HG03571 (cell line): Measurements from ENCODE around the gene ETNK1.
A peak's percentile ranks its signal among the peaks of the same experiment; 100 is the strongest.
"Not testable (repeated sequence)": the region's sequence is repeated elsewhere in the genome, so short reads cannot be mapped to it uniquely, and the experiment has no call there.

ENCODE experiments used
- ATAC-seq: cut with Tn5 transposase; IDR thresholded peaks from one replicate; pipeline ENCODE4 v1.9.1; 2021; ENCODE audit not compliant: unreplicated experiment

The ETNK1 gene

GRCh38 chr12:22684140-22685118 is 59.5 kb downstream of the ETNK1 start:
- ATAC-seq: no peak

DNA sequence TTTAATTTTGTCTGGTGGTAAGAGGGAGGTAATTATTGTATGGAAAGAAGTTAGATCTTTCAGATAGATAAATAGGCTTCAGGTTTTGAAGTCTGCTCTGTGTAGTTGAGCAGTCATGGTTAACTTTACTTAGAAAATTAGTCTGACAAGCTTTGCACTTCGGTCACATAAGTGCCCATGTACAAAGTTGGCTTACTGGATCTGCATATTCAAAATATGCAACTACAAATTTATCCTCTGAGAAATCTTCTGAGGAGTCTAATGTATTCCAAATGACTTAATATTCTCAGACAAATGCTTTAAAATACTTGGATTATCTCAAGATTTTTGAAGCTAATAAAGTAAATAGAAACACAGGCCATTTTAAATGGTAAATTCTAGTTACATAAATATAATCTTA is 61.2 kb downstream of the ETNK1 start:
- ATAC-seq: no peak

GRCh38 chr12:22687361-22688076 is 62.5 kb downstream of the ETNK1 start:
- ATAC-seq: peak; percentile 66

DNA sequence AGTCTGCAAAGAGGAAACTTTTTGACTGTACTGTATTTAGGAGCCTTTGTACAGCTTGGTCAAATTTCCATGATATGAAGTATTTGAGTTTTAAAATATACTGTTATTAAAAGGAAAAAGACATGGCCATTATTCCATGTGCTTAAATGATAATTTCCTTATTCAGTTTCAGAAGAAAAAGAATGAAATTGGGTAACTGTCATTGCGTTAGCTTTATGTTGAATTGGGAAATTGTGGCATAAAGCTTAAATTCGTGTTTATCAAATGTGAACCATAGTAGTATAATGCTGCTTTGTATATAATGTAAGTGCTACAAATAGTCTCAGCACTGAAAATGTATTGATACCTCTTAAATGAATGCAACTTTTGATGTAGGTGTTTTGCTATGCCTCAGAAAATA is 64.9 kb downstream of the ETNK1 start:
- no peak for ATAC-seq

- no peak for ATAC-seq
Measured at GRCh38 chr12:22691319-22691718, 66.3 kb downstream of the ETNK1 start.

GRCh38 chr12:22692467-22692866 is 67.5 kb downstream of the ETNK1 start:
- not testable (repeated sequence) for ATAC-seq

- no peak for ATAC-seq
Measured at GRCh38 chr12:22692964-22693555, 68.1 kb downstream of the ETNK1 start.

- ATAC-seq: no peak
Measured at GRCh38 chr12:22698576-22698975, 73.6 kb downstream of the ETNK1 start.

GRCh38 chr12:22699705-22700104 is 74.7 kb downstream of the ETNK1 start:
- not testable (repeated sequence) for ATAC-seq

DNA sequence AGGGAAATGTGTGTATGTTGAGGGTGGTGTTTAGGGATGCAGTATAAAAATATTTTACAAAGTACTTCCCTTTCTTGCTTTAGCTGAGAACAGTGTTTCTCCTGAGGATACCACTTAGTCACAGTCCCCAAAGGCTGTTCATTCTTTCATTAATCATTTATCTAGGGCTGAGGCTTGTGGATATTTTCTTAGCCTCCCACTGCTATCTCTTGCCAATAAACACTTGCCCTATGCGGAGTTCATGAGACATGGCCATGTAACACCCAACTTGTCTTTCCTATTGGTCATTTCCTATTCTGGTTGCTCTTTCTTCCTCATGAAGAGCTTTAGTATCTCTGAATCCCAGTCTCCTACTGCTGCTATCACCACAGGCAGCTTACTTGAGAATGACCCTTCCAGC is 75.1 kb downstream of the ETNK1 start:
- ATAC-seq: no peak

DNA sequence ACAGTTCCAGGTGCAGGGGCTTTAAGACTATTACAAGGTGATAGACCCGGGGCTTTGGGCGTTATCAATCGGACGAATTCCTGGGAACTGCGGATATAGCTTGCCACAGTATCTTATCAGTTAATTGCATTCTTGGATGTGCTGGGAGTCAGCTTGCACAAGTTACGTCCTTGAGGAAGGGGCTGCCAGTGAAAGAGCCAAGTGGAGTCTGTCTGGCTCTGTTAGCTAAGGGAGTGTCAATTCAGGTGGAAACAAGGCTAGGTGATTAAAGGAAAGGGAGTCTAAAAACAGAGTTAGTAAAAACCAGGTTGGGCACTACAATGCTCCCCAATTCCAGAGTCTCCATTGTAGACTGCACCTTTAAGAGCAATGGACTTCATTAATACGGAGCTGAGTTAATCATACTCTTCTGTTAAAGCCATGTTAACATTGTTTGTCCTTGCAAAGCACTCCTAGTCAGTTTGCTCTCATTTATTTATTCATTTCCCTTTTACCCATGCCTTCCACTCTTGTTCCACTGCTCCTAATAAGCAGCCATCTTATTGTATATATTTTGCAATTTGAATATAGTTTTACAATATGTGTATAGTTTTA is 76.3 kb downstream of the ETNK1 start:
- not testable (repeated sequence) for ATAC-seq

- ATAC-seq: no peak
Measured at GRCh38 chr12:22702690-22703089, 77.7 kb downstream of the ETNK1 start.

DNA sequence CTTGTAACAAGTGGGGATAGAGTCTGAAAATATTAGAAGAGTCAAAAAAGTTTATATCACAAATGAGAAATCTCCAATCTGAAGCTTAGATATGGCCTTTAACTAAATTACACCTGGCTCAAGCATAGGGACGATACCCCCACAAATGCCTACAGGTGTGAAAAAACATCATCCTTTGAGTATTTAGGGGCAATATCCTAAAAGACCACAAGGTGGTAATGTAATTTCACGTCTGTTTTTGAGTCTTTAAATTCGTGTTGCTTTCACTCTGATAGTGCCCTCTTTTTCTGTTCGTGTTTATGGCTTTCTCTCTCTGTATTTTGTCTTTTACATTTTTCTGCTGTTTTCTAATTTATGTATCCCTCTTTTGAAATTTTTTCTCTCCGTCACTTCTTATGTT is 84.3 kb downstream of the ETNK1 start:
- peak; percentile 65 for ATAC-seq

- ATAC-seq: no peak
Measured at GRCh38 chr12:22712083-22712482, 87.1 kb downstream of the ETNK1 start.

DNA sequence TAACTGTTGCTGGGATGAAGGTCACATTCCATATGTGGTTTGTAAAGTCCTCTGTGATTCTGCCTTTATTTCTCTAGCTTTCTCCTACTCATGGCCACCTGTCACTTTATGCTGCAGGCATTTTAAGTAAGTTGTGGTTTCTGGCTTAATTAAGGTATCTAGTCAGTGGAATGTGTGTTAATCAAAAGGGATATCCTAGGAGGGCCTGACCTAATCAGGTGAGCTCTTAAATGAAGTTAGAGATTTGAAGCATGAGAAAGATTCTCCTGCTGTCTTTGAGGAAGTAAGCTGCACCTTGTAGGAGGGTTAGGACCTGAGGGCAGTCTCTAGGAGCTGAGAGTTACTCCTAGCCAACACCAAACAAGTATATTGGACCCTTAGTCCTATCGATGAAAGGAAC is 90.3 kb downstream of the ETNK1 start:
- no peak for ATAC-seq

DNA sequence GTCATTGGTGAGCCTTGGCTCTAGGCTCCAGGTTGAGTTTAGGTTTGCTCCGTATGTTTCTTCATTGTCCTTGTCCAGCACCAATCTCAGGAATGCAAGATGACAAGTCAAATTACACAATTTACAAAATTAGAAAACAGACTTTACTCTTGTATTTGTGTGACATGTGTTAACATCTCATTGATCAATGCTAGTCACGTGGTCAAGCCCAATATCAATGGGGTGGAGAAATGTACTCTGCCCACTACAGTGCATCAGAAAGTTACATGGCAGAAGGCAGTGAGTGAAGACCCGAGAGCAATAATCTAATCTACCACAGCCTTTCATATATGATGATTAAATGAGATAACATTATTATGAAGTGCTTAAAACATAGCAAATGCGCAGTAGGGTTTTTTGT is 94.8 kb downstream of the ETNK1 start:
- no peak for ATAC-seq

DNA sequence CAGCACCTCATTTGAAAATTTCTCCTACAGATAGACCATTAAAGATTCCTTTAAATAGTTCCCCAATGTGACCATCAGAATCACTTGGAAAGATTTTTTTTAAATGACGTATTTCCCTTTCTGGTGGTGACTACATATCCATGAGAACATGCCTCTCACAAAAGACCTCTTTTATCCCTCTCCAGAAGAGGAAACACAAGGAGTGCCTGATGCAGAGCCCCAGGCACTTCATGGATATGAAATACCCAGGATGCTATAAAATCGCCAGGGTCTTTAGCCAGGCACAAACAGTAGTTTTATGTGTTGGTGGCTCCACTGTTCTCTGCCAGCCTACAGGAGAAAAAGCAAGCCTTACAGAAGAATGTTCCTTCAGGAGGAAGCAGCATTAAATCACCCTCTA is 97.1 kb downstream of the ETNK1 start:
- ATAC-seq: no peak

- no peak for ATAC-seq
Measured at GRCh38 chr12:22722779-22723178, 97.8 kb downstream of the ETNK1 start.

DNA sequence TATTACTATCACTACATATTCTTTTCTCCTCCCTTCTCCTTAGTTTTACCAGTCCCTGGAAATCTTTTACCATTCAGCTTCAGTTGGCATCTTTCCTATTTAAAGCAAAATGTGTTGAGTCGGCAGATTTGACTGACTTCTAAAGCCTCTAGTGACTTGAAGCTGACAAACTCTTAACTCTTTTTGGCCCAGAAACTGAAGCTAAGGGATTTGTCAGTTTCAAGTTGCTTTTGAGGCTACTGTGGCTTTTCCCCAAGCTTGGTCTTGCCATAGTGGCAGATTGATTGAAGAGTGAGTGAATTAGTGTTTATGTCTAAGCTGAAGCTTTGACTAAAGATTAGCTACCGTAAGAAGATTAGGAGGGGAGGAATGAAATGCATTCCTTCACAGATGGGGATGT is 104.0 kb downstream of the ETNK1 start:
- ATAC-seq: no peak

- ATAC-seq: no peak
Measured at GRCh38 chr12:22729431-22729956, 104.5 kb downstream of the ETNK1 start.

- ATAC-seq: no peak
Measured at GRCh38 chr12:22729957-22730443, 105.0 kb downstream of the ETNK1 start.
